HG02571 (cell line): ENCODE measurements around the gene CRIM1.
A peak's percentile ranks its signal among the peaks of the same experiment; 100 is the strongest.

Experiments
- ATAC-seq: cut with Tn5 transposase; IDR thresholded peaks from one replicate; pipeline ENCODE4 v1.9.1; 2021; ENCODE audit warnings: mild to moderate bottlenecking, moderate library complexity; ENCODE audit not compliant: unreplicated experiment

CRIM1 gene

GRCh38 chr2:36597532-36598377 is 242.2 kb downstream of the CRIM1 start, which contains the start of gene FEZ2:
Gene FEZ2, minus strand, starts transcription at chr2:36598168. Its CDS starts 26 bp downstream, at chr2:36598142.
- peak; percentile 99 for ATAC-seq
